Keratinocyte (primary cell): ENCODE results near the gene HOMER3.
A peak's percentile ranks its signal among the peaks of the same experiment; 100 is the strongest.

Experiments used
- CTCF ChIP-seq, 3 experiments: IDR thresholded peaks in 1 of 3; conservative IDR thresholded peaks in 1 of 3; optimal IDR thresholded peaks in 1 of 3; 2 replicates in 2 of 3; 3 replicates in 1 of 3; pipeline versions ENCODE3 to v1.5.1; 2011; ENCODE audit warnings: low read length in 3 of 3, mild to moderate bottlenecking in 3 of 3, moderate library complexity in 2 of 3, control low read depth in 1 of 3, inconsistent platforms in 1 of 3; ENCODE audit not compliant: insufficient read depth in 2 of 3; ENCODE audit errors: extremely low read depth in 1 of 3
- EZH2 ChIP-seq: IDR thresholded peaks from one replicate; pipeline ENCODE4 v1.6.1; 2012; ENCODE audit warnings: inconsistent platforms, mild to moderate bottlenecking, low read length, moderate library complexity

DNA sequence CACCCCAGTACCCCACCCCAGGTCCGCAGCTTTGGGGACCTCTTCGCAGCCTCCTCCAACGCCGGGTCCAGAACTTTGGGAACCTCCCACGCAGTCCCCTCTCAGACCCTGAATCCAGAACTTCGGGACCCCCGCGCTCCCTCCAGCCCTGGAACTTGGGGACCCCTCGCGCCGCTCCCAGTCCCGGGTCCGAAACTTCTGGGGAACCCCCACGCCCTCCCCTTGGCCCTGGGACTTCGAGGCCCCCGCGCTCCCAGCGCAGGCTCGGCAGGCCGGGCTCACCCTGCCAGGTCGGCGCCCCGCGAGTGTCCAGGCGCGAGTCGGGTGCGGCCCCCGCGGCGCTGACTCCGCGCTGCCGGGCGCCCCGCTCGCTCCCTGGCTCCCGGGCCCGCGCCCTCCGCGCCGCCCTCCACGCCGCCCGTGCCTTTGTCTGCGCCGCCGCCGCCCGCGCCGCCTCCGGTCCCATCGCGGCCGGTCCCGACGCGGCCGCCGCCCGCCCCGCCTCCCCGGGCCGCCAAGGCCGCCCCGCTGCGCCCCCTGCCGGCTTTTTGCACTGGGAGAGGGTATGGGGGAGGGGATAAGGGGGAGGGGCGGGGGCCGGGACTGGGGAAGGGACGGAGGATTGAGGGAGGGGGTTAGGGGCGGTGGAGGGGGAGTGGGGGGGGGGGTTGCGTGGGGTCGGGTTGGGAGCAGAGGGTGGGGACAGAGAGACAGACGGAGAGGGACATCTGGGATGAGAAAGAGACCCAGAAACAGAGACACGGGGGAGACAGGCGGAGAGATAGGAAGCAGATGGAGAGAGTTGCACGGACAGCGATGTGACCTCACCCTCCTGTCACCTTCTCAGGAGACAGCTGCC, at the start of gene HOMER3:
- TF ChIP-seq CTCF (optimal IDR thresholded peaks at IDR 0.05 in 1 of 3, IDR thresholded peaks at IDR 0.05 in 1 of 3, conservative IDR thresholded peaks at IDR 0.05 in 1 of 3; ENCODE audit: extremely low read depth in 1 of 3, insufficient read depth in 2 of 3, low read length in 3 of 3) (peak in 2 of 3 experiments; percentile 12 to 53), EZH2 (no peak)
